Right lobe of liver (tissue), 4 donors: ENCODE data around the gene VPS54.

ENCODE experiments used
- CTCF ChIP-seq, 4 donors: fragments of 200-600 bp in 3 of 4; fragments of 450-650 bp in 1 of 4; IDR thresholded peaks; one replicate each; pipeline versions ENCODE4 v1.5.1 to v1.8.0; 2016 to 2022; ENCODE audit warnings: antibody characterized with exemption in 4 of 4, mild to moderate bottlenecking in 2 of 4
- POLR2A ChIP-seq: fragments of 450-650 bp; IDR thresholded peaks from one replicate; pipeline ENCODE4 v1.6.1; 2017; ENCODE audit warnings: antibody characterized with exemption, mild to moderate bottlenecking
- donor health status: DM: no; HTN: no; CAD: no.
- donor health status: DM: no; HTN: no; CAD: no.
- donor health status: DM: no; HTN: yes; CAD: no.

GRCh38 chr2:64063924-64064331 is 44.7 kb upstream of the VPS54 start:
- TF ChIP-seq POLR2A = no peak
- no peak for TF ChIP-seq CTCF (IDR thresholded peaks at IDR 0.05)
